Measurements from ENCODE around the gene WNK2.

WNK2 gene

DNA sequence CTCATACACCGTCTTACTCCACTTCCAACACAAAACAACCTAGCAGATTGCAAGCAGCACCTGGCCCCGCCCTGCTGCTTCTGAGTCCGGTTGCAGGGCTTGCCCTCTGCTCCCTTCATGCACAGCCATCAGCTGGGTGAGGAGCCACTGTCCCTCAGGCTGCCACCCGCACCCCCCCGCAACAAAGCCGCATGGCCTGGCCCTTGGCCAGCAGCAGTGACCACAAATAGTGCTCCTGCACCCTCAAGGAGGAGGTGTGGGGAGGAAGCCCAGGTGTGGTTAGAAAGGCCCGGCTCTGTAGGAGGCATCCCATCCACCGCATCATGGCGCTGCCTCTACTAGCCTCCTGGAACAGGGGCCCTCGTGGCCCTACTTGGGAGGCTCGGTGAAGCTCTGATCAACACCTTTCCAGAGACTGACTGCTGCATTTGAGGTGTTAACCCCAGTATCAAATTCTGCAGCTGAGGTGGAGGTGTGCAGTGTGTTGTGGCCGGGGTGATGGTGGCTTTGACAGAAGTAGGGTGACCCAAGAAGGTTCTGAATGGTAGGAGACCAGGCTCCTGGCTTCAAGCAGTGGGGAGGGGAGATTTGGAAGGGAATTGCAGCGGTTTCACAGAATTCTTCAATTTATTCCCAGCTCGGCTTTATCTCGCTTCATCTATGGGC, 52.7 kb downstream of the WNK2 start:
- FAIRE-seq, result no peak
- no peak for TF ChIP-seq POLR2AphosphoS5 (IDR thresholded peaks at IDR 0.05; ENCODE audit: low read depth, low read length)
- TF ChIP-seq POLR2A (IDR thresholded peaks at IDR 0.05; ENCODE audit: low read depth, low read length), result no peak
- no peak for TF ChIP-seq SPI1 (IDR thresholded peaks at IDR 0.05; ENCODE audit: low read depth, low read length)
- no peak for TF ChIP-seq POU2F2 (IDR thresholded peaks at IDR 0.05; ENCODE audit: low read depth, low read length)
- TF ChIP-seq PAX5 (IDR thresholded peaks at IDR 0.05; ENCODE audit: insufficient read depth, low read length, severe bottlenecking), result no peak
- TF ChIP-seq TAF1 (IDR thresholded peaks at IDR 0.05; ENCODE audit: low read depth, low read length), result no peak
- DNase-seq (ENCODE audit: insufficient read length, low spot score), result no peak

DNA sequence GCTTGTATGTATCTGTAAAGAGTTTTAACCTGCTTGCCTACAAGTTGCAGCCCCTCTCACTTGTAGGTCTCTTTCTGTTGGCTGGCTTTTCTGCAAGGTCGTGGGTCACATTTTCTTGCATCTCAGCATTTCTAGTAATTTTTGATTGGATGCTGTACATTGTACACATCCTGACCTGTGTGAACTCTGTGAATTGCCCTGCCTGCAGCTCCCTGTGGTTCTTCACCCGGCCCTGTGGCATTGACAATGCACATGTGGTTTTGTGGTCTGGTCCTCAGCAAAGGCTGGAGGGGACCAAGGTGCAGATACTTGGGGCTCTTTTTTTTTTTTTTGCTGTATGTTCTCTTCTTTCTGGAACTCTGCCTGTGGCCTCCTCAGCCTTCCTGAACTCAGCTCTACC, 53.6 kb downstream of the WNK2 start:
- no peak for TF ChIP-seq PAX5 (IDR thresholded peaks at IDR 0.05; ENCODE audit: insufficient read depth, low read length, severe bottlenecking)
- no peak for TF ChIP-seq TAF1 (IDR thresholded peaks at IDR 0.05; ENCODE audit: low read depth, low read length)
- TF ChIP-seq SPI1 (IDR thresholded peaks at IDR 0.05; ENCODE audit: low read depth, low read length), result no peak
- no peak for TF ChIP-seq POLR2A (IDR thresholded peaks at IDR 0.05; ENCODE audit: low read depth, low read length)
- TF ChIP-seq POLR2AphosphoS5 (IDR thresholded peaks at IDR 0.05; ENCODE audit: low read depth, low read length), result no peak
- TF ChIP-seq POU2F2 (IDR thresholded peaks at IDR 0.05; ENCODE audit: low read depth, low read length), result no peak
- FAIRE-seq (no peak), DNase-seq (ENCODE audit: insufficient read length, low spot score) (no peak)

DNA sequence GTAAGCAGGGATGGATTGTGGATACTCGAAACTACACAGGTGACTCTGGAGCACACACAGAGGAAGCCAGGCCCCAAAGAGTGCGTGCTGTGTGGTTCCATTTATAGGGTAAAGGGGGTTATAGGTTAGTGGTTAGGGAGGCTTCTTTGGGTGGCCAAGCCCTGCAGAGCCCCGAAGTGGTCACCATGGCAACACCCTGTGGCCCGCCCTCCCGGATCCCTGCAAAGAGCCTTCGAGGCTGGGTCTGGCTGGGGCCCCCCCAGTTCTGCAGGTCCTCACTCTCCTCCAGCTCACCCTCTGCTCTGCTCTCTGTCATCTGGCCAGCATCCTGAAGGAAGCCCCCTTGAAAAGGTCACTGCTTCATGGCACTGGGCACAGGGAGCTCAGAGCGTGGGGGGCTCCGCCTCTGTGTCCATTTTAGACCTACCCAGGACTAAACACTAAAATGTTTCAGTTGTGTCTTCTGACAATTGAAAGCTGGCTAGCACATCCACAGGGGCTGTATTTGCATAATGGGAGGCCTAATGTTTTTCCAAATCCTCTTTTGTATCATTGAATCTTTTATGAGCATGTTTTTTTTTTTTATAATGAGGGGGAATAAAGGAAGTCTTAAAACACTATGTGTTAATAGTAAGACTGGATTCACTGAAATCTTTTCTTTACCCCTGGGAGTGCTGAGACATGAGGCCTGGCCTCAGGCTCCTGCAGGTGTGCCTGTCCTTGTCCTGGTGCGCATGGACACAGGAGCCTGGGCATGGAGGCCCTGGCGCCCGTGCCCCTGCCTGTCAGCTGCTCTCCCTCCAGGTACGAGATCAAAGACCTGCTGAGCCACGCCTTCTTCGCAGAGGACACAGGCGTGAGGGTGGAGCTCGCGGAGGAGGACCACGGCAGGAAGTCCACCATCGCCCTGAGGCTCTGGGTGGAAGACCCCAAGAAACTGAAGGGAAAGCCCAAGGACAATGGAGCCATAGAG, 55.3 kb downstream of the WNK2 start:
- FAIRE-seq, result no peak
- DNase-seq (ENCODE audit: insufficient read length, low spot score), result no peak
- TF ChIP-seq POLR2AphosphoS5 (IDR thresholded peaks at IDR 0.05; ENCODE audit: low read depth, low read length) (no peak), POLR2A (IDR thresholded peaks at IDR 0.05; ENCODE audit: low read depth, low read length) (no peak), SPI1 (IDR thresholded peaks at IDR 0.05; ENCODE audit: low read depth, low read length) (no peak)

DNA sequence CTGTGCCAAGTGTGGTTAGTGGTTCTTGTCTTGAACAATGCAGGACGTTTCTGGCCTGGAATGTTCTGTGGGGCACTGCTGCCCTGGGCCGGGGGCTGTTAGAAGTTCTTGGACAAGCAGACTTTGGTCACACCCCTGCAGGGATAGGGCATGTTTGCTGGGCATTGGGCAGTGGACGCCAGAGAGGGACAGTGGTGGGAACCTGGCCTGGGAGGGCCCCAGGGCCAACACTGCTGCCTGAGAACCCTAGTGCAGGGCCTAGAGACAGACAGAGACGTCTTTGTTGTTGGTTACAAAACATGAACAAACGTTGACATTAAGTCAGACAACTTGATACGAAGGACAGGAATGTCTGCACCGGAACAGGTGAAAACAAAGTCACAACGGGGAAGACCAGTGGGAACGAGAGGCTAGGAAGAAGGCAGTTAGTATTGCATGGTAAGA, 57.0 kb downstream of the WNK2 start:
- no peak for DNase-seq (ENCODE audit: insufficient read length, low spot score)
- TF ChIP-seq POU2F2 (IDR thresholded peaks at IDR 0.05; ENCODE audit: low read depth, low read length) (no peak), POLR2A (IDR thresholded peaks at IDR 0.05; ENCODE audit: low read depth, low read length) (no peak), PAX5 (IDR thresholded peaks at IDR 0.05; ENCODE audit: insufficient read depth, low read length, severe bottlenecking) (no peak), SPI1 (IDR thresholded peaks at IDR 0.05; ENCODE audit: low read depth, low read length) (no peak), POLR2AphosphoS5 (IDR thresholded peaks at IDR 0.05; ENCODE audit: low read depth, low read length) (no peak), TAF1 (IDR thresholded peaks at IDR 0.05; ENCODE audit: low read depth, low read length) (no peak)
- FAIRE-seq, result no peak

DNA sequence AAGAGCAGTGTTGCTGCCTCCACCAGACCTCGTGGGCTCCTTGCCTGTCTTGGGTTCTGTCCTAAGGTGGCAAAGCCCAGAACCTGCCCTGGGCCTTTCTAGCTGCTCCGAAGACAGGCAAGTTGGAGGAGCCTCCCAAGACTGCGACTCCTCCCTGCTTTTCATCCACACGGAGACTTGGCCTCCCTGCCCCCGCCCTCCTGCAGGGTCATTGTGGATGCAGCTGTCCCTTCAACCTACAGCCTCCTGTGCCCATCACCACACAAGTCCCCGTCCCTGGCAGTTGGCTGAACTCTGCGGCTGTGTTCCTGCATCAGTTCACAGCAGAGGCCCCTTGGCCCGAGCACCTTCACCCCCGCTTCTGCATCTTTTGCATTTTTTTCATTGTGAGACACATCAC, 59.2 kb downstream of the WNK2 start:
- TF ChIP-seq POLR2A (IDR thresholded peaks at IDR 0.05; ENCODE audit: low read depth, low read length), result no peak
- TF ChIP-seq SPI1 (IDR thresholded peaks at IDR 0.05; ENCODE audit: low read depth, low read length), result no peak
- no peak for TF ChIP-seq POLR2AphosphoS5 (IDR thresholded peaks at IDR 0.05; ENCODE audit: low read depth, low read length)
- no peak for TF ChIP-seq TAF1 (IDR thresholded peaks at IDR 0.05; ENCODE audit: low read depth, low read length)
- no peak for TF ChIP-seq POU2F2 (IDR thresholded peaks at IDR 0.05; ENCODE audit: low read depth, low read length)
- TF ChIP-seq PAX5 (IDR thresholded peaks at IDR 0.05; ENCODE audit: insufficient read depth, low read length, severe bottlenecking), result no peak
- DNase-seq (ENCODE audit: insufficient read length, low spot score) (no peak), FAIRE-seq (no peak)

DNA sequence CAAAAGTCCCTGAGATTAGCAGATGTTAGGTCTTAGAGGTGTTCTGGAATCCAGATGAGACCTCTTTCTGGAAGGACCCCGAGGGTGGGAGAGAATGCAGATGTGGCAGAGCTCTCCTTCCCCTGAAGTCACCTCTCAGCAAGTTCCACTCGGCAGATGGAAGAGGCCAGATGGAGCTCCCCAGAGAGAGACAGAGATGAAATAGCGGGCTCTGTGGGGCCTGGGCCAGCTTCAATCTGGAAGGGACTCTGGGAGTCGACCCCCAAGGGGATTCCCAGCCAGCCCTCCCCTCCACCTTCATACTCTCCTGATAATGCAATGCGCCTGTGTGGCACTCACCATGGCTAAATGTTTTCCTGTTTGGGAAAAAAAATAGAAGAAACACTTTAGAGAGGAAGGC, 60.2 kb downstream of the WNK2 start:
- DNase-seq (ENCODE audit: insufficient read length, low spot score) (no peak), FAIRE-seq (no peak)
- TF ChIP-seq SPI1 (IDR thresholded peaks at IDR 0.05; ENCODE audit: low read depth, low read length) (no peak), PAX5 (IDR thresholded peaks at IDR 0.05; ENCODE audit: insufficient read depth, low read length, severe bottlenecking) (no peak), POLR2AphosphoS5 (IDR thresholded peaks at IDR 0.05; ENCODE audit: low read depth, low read length) (no peak), POU2F2 (IDR thresholded peaks at IDR 0.05; ENCODE audit: low read depth, low read length) (no peak), TAF1 (IDR thresholded peaks at IDR 0.05; ENCODE audit: low read depth, low read length) (no peak), POLR2A (IDR thresholded peaks at IDR 0.05; ENCODE audit: low read depth, low read length) (no peak)

DNA sequence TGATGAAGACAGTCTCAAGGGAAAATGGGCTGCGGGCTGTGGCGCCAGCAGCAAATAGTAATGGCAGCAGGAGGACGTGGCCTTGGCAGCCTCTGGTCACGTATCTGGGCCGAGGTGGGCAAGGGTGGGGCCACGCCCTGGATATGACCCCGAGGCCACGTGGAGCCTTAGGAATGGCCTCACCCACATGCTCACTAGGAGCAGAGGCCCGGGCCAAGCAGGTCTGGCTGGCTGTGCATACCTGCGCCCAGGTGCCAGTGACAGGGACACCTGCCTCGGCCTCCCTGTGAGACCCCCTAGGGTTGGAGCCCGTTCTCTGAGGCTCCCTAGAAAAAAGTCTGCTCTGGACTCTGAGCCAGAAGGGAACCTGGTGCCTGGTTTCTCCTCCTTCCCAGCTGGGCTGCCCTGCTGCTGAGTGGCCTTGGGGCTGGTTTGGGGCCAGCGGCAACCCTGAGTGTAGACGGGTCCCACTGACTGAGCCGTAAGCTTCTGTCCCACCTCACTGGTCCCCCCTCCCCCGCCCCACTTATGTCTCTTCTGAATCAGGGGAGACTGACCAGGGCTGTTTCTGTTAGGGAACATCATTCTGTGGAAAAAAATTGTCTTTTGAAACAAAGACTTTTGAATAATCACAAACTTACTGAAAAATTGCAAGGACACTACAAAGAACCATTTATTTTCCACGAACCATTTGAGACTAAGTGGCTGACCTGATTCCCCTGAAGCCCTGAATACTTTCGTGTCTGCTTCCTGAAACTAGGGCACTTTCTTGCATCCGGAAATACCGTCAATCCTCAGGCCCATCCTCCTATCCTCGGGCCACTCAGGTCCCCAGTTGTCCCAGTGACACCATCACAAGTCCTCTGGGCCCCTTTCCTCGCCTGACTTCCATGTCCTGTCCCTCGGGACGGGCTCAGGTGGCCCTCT, 60.8 kb downstream of the WNK2 start:
- DNase-seq (ENCODE audit: insufficient read length, low spot score), result no peak
- no peak for TF ChIP-seq POLR2A (IDR thresholded peaks at IDR 0.05; ENCODE audit: low read depth, low read length)
- TF ChIP-seq SPI1 (IDR thresholded peaks at IDR 0.05; ENCODE audit: low read depth, low read length), result no peak
- no peak for TF ChIP-seq PAX5 (IDR thresholded peaks at IDR 0.05; ENCODE audit: insufficient read depth, low read length, severe bottlenecking)
- TF ChIP-seq TAF1 (IDR thresholded peaks at IDR 0.05; ENCODE audit: low read depth, low read length), result no peak
- no peak for TF ChIP-seq POU2F2 (IDR thresholded peaks at IDR 0.05; ENCODE audit: low read depth, low read length)
- TF ChIP-seq POLR2AphosphoS5 (IDR thresholded peaks at IDR 0.05; ENCODE audit: low read depth, low read length), result no peak
- no peak for FAIRE-seq

DNA sequence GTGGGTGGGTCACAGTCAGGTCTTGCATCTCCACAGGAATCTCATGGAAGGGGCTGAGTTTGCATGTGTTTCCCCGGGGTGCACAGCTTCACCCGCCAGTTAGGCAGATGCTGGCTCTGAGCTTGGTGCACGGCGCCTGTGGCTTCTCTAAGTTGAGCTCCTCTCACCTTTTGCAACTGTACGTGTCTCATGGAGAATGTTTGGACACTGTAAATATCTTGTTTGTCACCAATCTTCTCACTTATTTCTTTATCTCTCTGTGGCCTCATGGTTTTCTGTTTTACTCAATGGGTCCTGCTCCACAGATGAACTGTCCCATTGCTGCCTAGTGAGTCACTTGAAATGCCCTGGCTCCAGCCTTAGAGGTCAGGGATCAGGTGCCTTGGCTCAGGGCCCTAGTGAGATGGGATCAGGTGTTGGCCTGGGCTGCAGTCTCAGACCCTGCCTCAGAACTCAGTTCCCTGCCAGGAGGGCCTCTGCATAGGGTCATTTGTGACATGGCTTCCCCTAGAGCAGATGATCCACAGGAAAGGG, 61.6 kb downstream of the WNK2 start:
- FAIRE-seq (no peak), DNase-seq (ENCODE audit: insufficient read length, low spot score) (no peak)
- TF ChIP-seq POLR2A (IDR thresholded peaks at IDR 0.05; ENCODE audit: low read depth, low read length) (no peak), POU2F2 (IDR thresholded peaks at IDR 0.05; ENCODE audit: low read depth, low read length) (no peak), TAF1 (IDR thresholded peaks at IDR 0.05; ENCODE audit: low read depth, low read length) (no peak), PAX5 (IDR thresholded peaks at IDR 0.05; ENCODE audit: insufficient read depth, low read length, severe bottlenecking) (no peak), SPI1 (IDR thresholded peaks at IDR 0.05; ENCODE audit: low read depth, low read length) (no peak), POLR2AphosphoS5 (IDR thresholded peaks at IDR 0.05; ENCODE audit: low read depth, low read length) (no peak)
